GM12865 (cell line): Measurements from ENCODE around the gene GABPB2.

Experiments used
- DNase-seq: peaks from one replicate; pipeline ENCODE4 v3.0.0; 2010; ENCODE audit warnings: low read depth
- H3K4me3 ChIP-seq: 2 replicates; pipeline ENCODE4 v1.5.1; 2011; ENCODE audit warnings: mild to moderate bottlenecking, low read depth, low read length, control low read depth
- TF ChIP-seq, protein P1 (sequence below): IDR thresholded peaks from 2 replicates; pipeline ENCODE4 v1.5.1; 2011; ENCODE audit warnings: low read length, control low read depth, low read depth, inconsistent platforms; ENCODE audit not compliant: insufficient read depth; ENCODE audit errors: missing control alignments

GABPB2 gene

DNA sequence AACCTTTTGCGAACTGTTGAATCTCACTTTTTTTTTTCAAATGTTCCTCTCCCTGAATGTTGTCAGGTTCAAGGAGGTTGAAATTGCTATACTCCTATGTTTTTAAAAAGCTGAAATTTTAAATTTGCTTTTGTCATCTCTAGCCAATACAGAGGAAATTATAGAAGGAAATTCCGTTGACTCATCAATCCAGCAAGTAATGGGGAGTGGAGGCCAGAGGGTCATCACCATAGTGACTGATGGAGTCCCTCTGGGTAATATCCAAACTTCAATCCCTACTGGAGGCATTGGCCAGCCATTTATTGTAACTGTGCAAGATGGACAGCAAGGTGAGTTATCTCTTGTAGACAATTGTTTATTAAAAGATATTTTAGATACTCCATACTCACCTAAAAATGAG lies 36.3 kb downstream of the GABPB2 start:
- TF ChIP-seq, protein P1, sequence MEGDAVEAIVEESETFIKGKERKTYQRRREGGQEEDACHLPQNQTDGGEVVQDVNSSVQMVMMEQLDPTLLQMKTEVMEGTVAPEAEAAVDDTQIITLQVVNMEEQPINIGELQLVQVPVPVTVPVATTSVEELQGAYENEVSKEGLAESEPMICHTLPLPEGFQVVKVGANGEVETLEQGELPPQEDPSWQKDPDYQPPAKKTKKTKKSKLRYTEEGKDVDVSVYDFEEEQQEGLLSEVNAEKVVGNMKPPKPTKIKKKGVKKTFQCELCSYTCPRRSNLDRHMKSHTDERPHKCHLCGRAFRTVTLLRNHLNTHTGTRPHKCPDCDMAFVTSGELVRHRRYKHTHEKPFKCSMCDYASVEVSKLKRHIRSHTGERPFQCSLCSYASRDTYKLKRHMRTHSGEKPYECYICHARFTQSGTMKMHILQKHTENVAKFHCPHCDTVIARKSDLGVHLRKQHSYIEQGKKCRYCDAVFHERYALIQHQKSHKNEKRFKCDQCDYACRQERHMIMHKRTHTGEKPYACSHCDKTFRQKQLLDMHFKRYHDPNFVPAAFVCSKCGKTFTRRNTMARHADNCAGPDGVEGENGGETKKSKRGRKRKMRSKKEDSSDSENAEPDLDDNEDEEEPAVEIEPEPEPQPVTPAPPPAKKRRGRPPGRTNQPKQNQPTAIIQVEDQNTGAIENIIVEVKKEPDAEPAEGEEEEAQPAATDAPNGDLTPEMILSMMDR, result no peak
- no peak overlapping the region for H3K4me3 ChIP-seq
- no peak for DNase-seq

DNA sequence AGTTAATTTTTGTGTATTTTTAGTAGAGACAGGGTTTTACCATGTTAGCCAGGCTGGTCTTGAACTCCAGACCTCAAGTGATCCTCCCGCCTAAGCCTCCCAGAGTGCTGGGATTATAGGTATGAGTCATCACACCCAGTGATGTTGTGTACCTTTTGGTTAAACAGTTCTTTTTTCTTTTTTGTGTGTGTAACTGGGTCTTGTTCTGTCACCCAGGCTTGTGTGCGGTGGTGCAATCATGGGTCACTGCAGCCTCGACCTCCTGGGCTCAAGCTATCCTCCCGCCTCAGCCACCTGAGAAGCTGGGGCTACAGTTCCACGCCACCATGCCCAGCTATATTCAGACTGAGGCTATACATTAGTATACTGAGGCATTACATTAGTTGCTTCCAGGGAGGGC lies 37.8 kb downstream of the GABPB2 start:
- TF ChIP-seq, protein P1, result no peak
- no peak overlapping the region for H3K4me3 ChIP-seq
- no peak for DNase-seq

DNA sequence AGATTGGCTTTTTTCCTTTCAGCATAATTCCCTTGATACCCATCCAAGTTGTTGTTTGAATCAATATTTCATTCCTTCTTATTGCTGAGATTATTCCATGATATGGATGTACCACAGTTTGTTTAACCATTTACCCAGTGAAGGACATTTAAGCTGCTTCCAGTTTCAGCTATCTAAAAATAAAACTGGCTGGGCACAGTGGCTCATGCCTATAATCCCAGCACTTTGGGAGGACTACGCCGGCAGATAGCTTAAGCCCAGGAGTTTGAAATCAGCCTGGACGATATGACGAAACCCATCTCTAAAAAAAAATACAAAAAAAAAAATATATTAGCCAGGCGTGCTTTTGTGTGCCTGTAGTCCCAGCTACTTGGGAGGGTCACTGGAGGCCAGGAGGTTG lies 43.3 kb downstream of the GABPB2 start:
- DNase-seq, result no peak
- no peak overlapping the region for H3K4me3 ChIP-seq

DNA sequence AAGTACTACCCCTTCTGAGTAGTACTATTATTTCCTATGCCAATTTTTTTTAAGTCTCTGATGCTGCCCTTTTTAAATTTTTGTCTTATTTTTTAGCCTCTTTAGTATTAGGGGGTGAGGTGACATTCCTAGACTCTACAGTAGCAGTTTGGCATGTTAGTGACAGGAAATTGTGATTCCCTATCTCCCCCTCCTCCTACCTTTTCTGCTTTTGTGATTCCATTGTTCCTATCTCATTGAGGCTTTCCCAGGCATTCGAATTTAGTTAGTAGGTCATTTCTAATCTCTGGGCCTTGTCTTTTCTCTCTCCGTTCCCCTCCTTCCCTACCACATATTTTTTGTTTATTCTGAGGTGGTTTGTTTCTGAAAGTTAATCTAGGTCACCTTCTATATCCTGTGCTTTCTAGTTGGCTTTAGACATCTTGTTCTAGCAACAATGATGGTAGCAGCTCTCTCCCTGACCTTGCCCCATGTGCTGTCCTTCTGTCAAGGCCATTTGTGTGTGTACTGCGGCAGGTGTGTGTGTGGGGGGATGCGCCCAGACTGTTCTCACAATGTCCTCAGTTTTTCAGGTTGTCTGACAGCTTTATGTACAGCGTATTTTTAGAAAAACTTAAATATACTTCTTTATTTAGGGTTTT lies 54.3 kb downstream of the GABPB2 start:
- no peak for DNase-seq
- TF ChIP-seq, protein P1, result no peak
- H3K4me3 ChIP-seq, result no peak overlapping the region

More for the DNA sequence above, 43.3 kb downstream of the GABPB2 start:
- TF ChIP-seq, protein P1, result no peak

DNA sequence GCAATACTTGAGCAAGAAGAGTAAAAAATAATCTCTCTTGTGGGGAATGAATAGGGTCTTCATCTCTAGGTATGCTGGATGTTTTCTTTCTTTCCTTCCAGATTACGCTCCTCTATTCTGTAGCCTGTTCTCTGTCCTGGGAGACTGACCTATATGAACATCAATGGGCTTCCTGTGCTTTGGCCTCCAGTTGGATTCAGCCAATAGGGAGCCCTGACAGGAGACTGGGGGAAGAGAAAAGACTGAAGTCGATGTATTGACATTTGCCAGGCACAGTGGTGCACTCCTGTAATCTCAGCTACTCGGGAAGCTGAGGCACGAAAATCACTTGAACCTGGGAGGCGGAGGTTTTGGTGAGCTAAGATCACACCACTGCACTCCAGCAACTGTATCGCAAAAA lies 58.2 kb downstream of the GABPB2 start:
- TF ChIP-seq, protein P1, result no peak
- no peak for DNase-seq
- H3K4me3 ChIP-seq, result no peak overlapping the region

DNA sequence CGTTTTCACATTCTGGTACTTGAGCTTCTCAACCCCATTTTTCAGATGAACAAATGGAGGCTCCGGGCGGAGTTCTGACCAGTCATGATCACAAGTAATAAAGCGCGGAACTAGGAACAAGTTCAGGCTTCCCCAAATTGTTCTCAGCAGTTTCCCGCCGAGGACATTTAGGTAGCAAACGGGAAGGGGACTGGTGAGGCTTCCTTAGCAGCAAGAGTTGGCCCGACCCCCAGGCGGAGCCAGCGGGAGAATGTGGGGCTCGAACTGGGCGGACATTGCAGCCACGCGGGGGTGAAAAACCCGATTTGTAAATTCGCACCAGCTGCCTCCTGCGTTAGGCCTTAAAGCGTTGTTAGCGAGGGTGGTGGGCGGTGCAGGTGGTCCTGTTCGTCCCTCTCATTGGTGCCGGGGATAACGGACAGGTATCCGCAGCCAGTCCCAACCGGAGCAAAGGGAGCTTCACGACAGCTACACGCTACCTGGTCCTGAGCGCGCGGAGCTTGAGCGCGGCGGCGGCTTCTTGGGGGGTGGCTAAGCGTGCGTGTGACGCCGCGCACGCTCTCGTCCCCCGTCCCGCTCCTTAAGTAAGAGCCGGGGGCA lies 60.5 kb downstream of the GABPB2 start:
- TF ChIP-seq, protein P1, result no peak
- H3K4me3 ChIP-seq, result peak overlapping the region; percentile 44
- peak; percentile 90 for DNase-seq
